Erythroblast (primary cell): ENCODE data around the gene NPFF.

ENCODE experiments used
- GATA1 ChIP-seq: IDR thresholded peaks from 2 replicates; pipeline ENCODE4 v1.6.1; 2011; ENCODE audit warnings: low read depth, mild to moderate bottlenecking, control low read depth, low read length, moderate library complexity
- POLR2A ChIP-seq: IDR thresholded peaks from 2 replicates; pipeline ENCODE4 v1.6.1; 2011; ENCODE audit warnings: mild to moderate bottlenecking, low read length

- TF ChIP-seq POLR2A: no peak
- no peak for TF ChIP-seq GATA1
These were observed 11.1 kb upstream of the NPFF start for GRCh38 chr12:53518381-53518780.
